Kidney epithelial cell (primary cell): ENCODE results near the gene UNC5C. TPM values are rescaled to one million over a fixed set of nuclear protein-coding genes. Genes with fewer than 3 reads are reported as not detected.

Source experiments
- DNase-seq: peaks from one replicate; pipeline ENCODE4 v3.0.0-alpha.2; 2010; ENCODE audit warnings: low read depth
- H3K27me3 ChIP-seq: 2 replicates; pipeline ENCODE4 v1.6.0; 2011; ENCODE audit warnings: low read length; ENCODE audit not compliant: control insufficient read depth, insufficient read depth
- H3K36me3 ChIP-seq: 2 replicates; pipeline ENCODE4 v1.5.1; 2011; ENCODE audit warnings: low read length; ENCODE audit not compliant: control insufficient read depth, insufficient read depth
- H3K4me3 ChIP-seq: 2 replicates; pipeline ENCODE4 v1.5.1; 2011; ENCODE audit warnings: low read depth, mild to moderate bottlenecking, control low read depth, low read length
- total RNA-seq: library from RNA; depleted of rRNA; stranded (reverse); fragments of >200 nt; gene quantifications from 2 replicates; pipeline ENCODE4 v1.2.3, GENCODE V29; 2015
- TF ChIP-seq, protein P1 (sequence below): IDR thresholded peaks from 2 replicates; pipeline ENCODE4 v1.5.1; 2011; ENCODE audit warnings: mild to moderate bottlenecking, moderate library complexity, low read length, control low read depth, inconsistent platforms; ENCODE audit not compliant: insufficient read depth, poor library complexity, severe bottlenecking

Gene UNC5C
- total RNA-seq, 1 donor from 2014 or later = 2.8 TPM

DNA sequence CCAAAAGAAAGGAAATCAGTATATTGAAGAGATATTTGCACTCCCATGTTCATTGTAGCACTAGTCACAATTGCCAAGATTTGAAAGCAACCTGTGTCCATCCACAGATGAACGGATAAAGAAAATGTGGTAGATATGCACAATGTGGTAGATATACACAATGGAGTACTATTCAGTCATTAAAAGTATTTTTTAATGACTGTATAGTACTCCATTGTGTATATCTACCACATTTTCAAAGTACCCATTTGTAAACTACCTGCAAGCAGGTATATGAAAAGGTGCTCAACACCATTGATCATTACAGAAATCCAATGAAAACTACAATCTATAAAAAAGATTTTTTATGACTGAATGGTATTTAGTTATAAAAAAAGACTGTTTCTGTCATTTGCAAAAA is 200.4 kb downstream of the UNC5C start:
- Histone ChIP-seq H3K4me3 (no peak overlapping the region), H3K36me3 (no peaks in the 10 kb centered on the region), H3K27me3 (no peaks in the 10 kb centered on the region)
- DNase-seq = no peak
- TF ChIP-seq, protein P1, sequence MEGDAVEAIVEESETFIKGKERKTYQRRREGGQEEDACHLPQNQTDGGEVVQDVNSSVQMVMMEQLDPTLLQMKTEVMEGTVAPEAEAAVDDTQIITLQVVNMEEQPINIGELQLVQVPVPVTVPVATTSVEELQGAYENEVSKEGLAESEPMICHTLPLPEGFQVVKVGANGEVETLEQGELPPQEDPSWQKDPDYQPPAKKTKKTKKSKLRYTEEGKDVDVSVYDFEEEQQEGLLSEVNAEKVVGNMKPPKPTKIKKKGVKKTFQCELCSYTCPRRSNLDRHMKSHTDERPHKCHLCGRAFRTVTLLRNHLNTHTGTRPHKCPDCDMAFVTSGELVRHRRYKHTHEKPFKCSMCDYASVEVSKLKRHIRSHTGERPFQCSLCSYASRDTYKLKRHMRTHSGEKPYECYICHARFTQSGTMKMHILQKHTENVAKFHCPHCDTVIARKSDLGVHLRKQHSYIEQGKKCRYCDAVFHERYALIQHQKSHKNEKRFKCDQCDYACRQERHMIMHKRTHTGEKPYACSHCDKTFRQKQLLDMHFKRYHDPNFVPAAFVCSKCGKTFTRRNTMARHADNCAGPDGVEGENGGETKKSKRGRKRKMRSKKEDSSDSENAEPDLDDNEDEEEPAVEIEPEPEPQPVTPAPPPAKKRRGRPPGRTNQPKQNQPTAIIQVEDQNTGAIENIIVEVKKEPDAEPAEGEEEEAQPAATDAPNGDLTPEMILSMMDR = no peak

DNA sequence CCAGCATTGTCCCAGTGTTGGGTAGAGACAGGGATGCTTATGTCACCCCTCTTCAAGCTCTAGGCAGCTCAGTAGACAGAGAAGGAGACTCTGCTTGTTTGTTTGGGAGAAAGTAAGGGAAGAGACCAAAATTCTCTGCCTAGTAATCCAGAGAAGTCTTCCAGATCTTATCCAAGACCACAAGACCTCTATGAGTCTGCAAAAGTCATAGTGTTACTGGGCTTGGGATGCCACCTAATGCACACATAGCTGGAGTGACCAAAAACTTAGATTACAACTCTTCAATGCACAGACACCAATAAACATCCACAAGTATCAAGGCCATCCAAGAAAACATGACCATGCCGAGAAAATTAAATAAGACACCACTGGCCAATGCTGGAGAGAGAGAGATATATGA is 205.5 kb downstream of the UNC5C start:
- Histone ChIP-seq H3K4me3 (no peak overlapping the region), H3K27me3 (no peaks in the 10 kb centered on the region), H3K36me3 (no peaks in the 10 kb centered on the region)
- TF ChIP-seq, protein P1 = no peak
- no peak for DNase-seq

DNA sequence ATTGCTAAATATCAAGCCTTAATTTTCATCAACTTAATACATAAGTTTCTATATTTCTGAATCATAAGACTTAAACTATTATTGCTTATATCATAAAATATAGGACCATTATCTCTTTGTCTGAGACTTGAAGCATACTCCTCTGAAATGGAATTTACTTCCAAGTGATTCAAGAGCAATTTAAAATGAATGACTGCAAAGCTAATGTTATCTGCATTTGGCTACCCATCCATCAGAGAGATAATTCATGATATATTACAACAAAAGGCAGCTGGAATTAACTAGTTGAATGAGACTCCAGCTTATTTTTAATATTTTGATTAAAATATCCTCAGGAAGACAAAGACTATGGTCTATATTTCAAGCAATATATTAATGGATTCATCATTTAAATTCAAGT is 208.6 kb downstream of the UNC5C start:
- DNase-seq = no peak
- Histone ChIP-seq H3K36me3 (no peaks in the 10 kb centered on the region), H3K27me3 (no peaks in the 10 kb centered on the region), H3K4me3 (no peak overlapping the region)
- TF ChIP-seq, protein P1 = no peak

DNA sequence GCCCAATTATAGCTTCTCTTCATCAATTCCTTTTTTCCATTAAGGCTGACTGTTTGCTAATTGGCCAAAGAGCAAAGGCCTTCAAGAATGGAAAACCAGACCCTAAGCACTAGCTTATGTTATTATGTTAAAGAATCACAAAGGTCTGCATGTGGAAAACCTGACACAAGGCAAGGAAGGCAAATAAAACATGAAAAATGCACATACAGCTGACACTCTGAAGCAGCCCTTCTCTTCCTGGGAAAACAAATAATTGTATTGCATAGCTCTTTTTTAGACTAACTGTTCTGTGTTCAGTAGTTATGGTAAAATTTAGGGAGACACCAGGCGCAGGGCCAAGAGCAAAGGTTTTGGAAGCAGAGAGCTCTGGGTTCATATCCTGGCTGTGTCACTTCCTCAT is 223.1 kb downstream of the UNC5C start:
- TF ChIP-seq, protein P1 = no peak
- Histone ChIP-seq H3K4me3 (no peak overlapping the region), H3K27me3 (no peaks in the 10 kb centered on the region), H3K36me3 (no peaks in the 10 kb centered on the region)
- DNase-seq = no peak

- no peak for DNase-seq
- Histone ChIP-seq H3K36me3 (no peaks in the 10 kb centered on the region), H3K4me3 (no peak overlapping the region), H3K27me3 (no peaks in the 10 kb centered on the region)
- TF ChIP-seq, protein P1 = no peak
Observed at GRCh38 chr4:95319169-95319568, 229.6 kb downstream of the UNC5C start.

GRCh38 chr4:95318483-95318882 is 230.3 kb downstream of the UNC5C start:
- Histone ChIP-seq H3K36me3 (no peaks in the 10 kb centered on the region), H3K4me3 (no peak overlapping the region), H3K27me3 (no peaks in the 10 kb centered on the region)
- no peak for DNase-seq
- TF ChIP-seq, protein P1 = no peak
